ENCODE measurements around the gene C16orf82. TPM values are rescaled to one million over a fixed set of nuclear protein-coding genes. Genes with fewer than 3 reads are reported as not detected.
"Not testable (repeated sequence)": the region's sequence is repeated elsewhere in the genome, so short reads cannot be mapped to it uniquely, and the experiment has no call there.

C16orf82 gene
- total RNA-seq, 1 experiment from 2014 or later: not detected

GRCh38 chr16:27085182-27085581, 18.5 kb downstream of the C16orf82 start:
- no TSS peak for BruUV-seq (replicated peaks)
- CTCF ChIA-PET: no interaction called here
- H3K36me3 Mint-ChIP-seq (ENCODE audit: insufficient read depth, unreplicated experiment): no peaks in the 10 kb centered on the region
- no peak for TF ChIP-seq CTCF (IDR thresholded peaks at IDR 0.05; ENCODE audit: unreplicated experiment)
- H3K4me3 Mint-ChIP-seq (ENCODE audit: low read depth, unreplicated experiment): no peak overlapping the region
- H3K4me1 Mint-ChIP-seq (ENCODE audit: low read depth, unreplicated experiment): no peaks in the 10 kb centered on the region
- intact Hi-C loops (cut with micrococcal nuclease; ENCODE audit: unreplicated experiment): loop anchor here (10.0 kb wide), 2 partner anchors 160 to 280 kb away; no protein-coding TSS in a partner anchor
- H3K27ac Mint-ChIP-seq (ENCODE audit: unreplicated experiment): no peak overlapping the region
- DNase-seq: no peak
- H3K27me3 Mint-ChIP-seq (ENCODE audit: unreplicated experiment): peaks cover 78% of the 10 kb centered on the region
- H3K9me3 Mint-ChIP-seq (ENCODE audit: low read depth, unreplicated experiment): no peaks in the 10 kb centered on the region

- intact Hi-C loops (cut with micrococcal nuclease; ENCODE audit: unreplicated experiment): loop anchor here (10.0 kb wide), 2 partner anchors 161 to 279 kb away; no protein-coding TSS in a partner anchor
- H3K27me3 Mint-ChIP-seq (ENCODE audit: unreplicated experiment): peaks cover 78% of the 10 kb centered on the region
- not testable (repeated sequence) for H3K36me3 Mint-ChIP-seq (ENCODE audit: insufficient read depth, unreplicated experiment); H3K27ac Mint-ChIP-seq (ENCODE audit: unreplicated experiment); H3K9me3 Mint-ChIP-seq (ENCODE audit: low read depth, unreplicated experiment); DNase-seq; BruUV-seq (replicated peaks); H3K4me1 Mint-ChIP-seq (ENCODE audit: low read depth, unreplicated experiment); H3K4me3 Mint-ChIP-seq (ENCODE audit: low read depth, unreplicated experiment)
- CTCF ChIA-PET: interaction anchor here (0.7 kb wide), 1 partner anchor 302 kb away, joined by 3 read pairs; no protein-coding TSS in a partner anchor
These were observed 19.3 kb downstream of the C16orf82 start for GRCh38 chr16:27086031-27086430.

GRCh38 chr16:27088216-27088615, 21.5 kb downstream of the C16orf82 start:
- no peaks in the 10 kb centered on the region for H3K9me3 Mint-ChIP-seq (ENCODE audit: low read depth, unreplicated experiment)
- TF ChIP-seq CTCF (IDR thresholded peaks at IDR 0.05; ENCODE audit: unreplicated experiment): no peak
- no peak for DNase-seq
- no peak overlapping the region for H3K27ac Mint-ChIP-seq (ENCODE audit: unreplicated experiment)
- intact Hi-C loops (cut with micrococcal nuclease; ENCODE audit: unreplicated experiment): loop anchor here (10.0 kb wide), 2 partner anchors 163 to 277 kb away; no protein-coding TSS in a partner anchor
- H3K4me3 Mint-ChIP-seq (ENCODE audit: low read depth, unreplicated experiment): no peak overlapping the region
- H3K4me1 Mint-ChIP-seq (ENCODE audit: low read depth, unreplicated experiment): no peaks in the 10 kb centered on the region
- peaks cover 79% of the 10 kb centered on the region for H3K27me3 Mint-ChIP-seq (ENCODE audit: unreplicated experiment)
- H3K36me3 Mint-ChIP-seq (ENCODE audit: insufficient read depth, unreplicated experiment): no peaks in the 10 kb centered on the region
- CTCF ChIA-PET: no interaction called here
- no TSS peak for BruUV-seq (replicated peaks)

GRCh38 chr16:27096375-27096774, 29.6 kb downstream of the C16orf82 start:
- CTCF ChIA-PET: interaction anchor here (0.8 kb wide), 1 partner anchor 14 kb away, joined by 3 read pairs; no protein-coding TSS in a partner anchor
- TF ChIP-seq CTCF (IDR thresholded peaks at IDR 0.05; ENCODE audit: unreplicated experiment): no peak
- BruUV-seq (replicated peaks): no TSS peak
- Mint-ChIP-seq H3K27me3 (ENCODE audit: unreplicated experiment) (peaks cover 69% of the 10 kb centered on the region), H3K36me3 (ENCODE audit: insufficient read depth, unreplicated experiment) (no peaks in the 10 kb centered on the region), H3K4me3 (ENCODE audit: low read depth, unreplicated experiment) (no peak overlapping the region), H3K27ac (ENCODE audit: unreplicated experiment) (no peak overlapping the region), H3K4me1 (ENCODE audit: low read depth, unreplicated experiment) (no peaks in the 10 kb centered on the region), H3K9me3 (ENCODE audit: low read depth, unreplicated experiment) (no peaks in the 10 kb centered on the region)
- intact Hi-C loops (cut with micrococcal nuclease; ENCODE audit: unreplicated experiment): no loop called here
- DNase-seq: no peak

- DNase-seq: no peak
- intact Hi-C loops (cut with micrococcal nuclease; ENCODE audit: unreplicated experiment): no loop called here
- H3K27me3 Mint-ChIP-seq (ENCODE audit: unreplicated experiment): peaks cover 55% of the 10 kb centered on the region
- no peak overlapping the region for H3K27ac Mint-ChIP-seq (ENCODE audit: unreplicated experiment)
- CTCF ChIA-PET: no interaction called here
- no peak overlapping the region for H3K4me3 Mint-ChIP-seq (ENCODE audit: low read depth, unreplicated experiment)
- H3K9me3 Mint-ChIP-seq (ENCODE audit: low read depth, unreplicated experiment): no peaks in the 10 kb centered on the region
- no TSS peak for BruUV-seq (replicated peaks)
- no peaks in the 10 kb centered on the region for H3K4me1 Mint-ChIP-seq (ENCODE audit: low read depth, unreplicated experiment)
- TF ChIP-seq CTCF (IDR thresholded peaks at IDR 0.05; ENCODE audit: unreplicated experiment): no peak
- H3K36me3 Mint-ChIP-seq (ENCODE audit: insufficient read depth, unreplicated experiment): no peaks in the 10 kb centered on the region
These were observed 31.1 kb downstream of the C16orf82 start for GRCh38 chr16:27097800-27098230.

Measured in Calu3 (cell line).